GM19452 (cell line): Measurements from ENCODE around the gene DENND1A.

Experiments used
- ATAC-seq: cut with Tn5 transposase; IDR thresholded peaks from one replicate; pipeline ENCODE4 v1.9.1; 2021; ENCODE audit not compliant: unreplicated experiment

DENND1A gene

GRCh38 chr9:123660691-123661466, 269.0 kb downstream of the DENND1A start:
- no peak for ATAC-seq

DNA sequence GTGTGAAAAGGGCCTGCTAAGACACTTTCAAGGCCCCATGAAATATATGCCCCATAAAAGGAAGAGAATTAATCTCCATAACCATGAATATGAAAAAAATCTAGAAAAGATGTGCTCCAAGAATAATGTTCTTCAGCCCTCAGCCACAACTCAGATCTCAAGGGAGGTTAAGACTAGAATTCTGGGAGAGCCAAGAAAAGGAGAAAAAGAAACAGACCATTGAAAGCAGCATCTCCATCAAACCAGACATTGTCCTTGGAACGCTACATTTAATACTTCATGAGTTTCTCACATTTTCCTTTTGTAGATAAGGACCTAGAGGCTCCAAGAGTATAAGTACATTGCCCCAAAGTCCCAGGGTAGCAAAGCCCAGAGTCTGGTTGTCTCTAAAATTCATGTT, 270.6 kb downstream of the DENND1A start:
- no peak for ATAC-seq

GRCh38 chr9:123658792-123659191, 271.1 kb downstream of the DENND1A start:
- no peak for ATAC-seq

- no peak for ATAC-seq
Observed at GRCh38 chr9:123657941-123658340, 272.0 kb downstream of the DENND1A start.

GRCh38 chr9:123657099-123657498, 272.8 kb downstream of the DENND1A start:
- ATAC-seq: no peak

GRCh38 chr9:123656565-123656964, 273.4 kb downstream of the DENND1A start:
- no peak for ATAC-seq

DNA sequence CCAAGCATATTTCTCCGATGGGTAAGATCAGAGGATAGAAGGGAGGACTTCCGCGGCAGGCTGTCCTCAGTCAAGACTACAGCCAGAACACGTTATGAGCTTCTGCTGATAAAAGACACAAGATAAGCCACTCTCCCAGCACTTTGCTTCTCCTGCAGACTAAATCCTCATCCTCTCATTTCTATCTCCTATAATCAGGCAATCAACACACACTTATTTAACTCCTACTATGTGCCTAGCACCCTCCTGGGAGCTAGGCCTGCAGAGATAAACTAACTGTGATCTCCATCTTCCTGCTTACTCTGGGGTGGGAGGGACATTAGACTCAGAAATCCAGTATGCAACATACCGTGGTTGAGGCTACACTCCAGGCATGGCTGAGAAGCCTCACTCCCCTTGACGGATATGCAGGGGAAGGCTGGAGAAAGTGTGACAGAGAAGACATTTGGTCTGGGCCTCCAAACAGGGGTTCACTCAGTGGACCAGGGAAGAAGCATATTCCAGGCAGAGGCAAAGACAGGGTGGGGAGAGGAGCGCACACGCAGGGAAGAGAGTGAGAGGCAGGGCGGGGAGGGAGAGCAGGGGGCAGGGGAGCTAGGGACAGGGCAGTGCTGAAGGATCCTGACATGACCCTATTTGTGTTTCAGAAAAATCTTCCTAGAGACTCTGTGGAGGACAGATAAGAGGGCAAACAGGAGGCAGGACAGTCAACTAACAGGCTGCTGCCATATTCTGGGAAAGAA, 274.1 kb downstream of the DENND1A start:
- ATAC-seq: no peak

DNA sequence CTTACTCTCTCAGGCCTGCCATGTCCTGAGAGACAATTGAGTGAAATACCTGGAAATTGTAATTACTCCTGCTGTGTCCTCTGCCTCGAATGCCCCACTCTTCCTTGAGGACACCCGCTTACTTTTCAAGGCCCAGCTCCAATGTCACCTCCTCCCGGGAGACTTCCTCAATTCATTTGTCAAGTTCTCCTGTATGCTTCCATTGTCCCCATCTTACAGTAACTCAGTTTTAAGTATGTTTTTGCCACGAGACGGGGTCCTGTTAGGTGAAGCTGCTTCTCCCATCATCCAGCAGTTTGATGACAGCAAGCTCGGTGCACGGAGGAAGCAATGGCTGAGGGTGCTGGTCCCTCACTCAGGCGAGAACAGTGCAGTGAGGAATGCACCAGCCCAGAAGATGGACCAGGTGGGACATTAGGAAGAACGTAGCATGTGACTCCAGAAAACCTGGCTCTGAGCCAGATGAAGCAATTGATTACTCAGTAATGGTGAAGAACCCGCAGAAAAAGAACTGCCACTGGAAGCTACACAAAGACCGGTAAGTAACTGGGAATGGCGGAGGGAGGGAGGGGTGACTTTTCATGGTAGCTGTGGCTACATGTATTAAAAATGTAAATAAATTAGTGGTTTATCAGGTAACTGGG, 274.8 kb downstream of the DENND1A start:
- ATAC-seq: no peak

- no peak for ATAC-seq
Observed at GRCh38 chr9:123654218-123654993, 275.5 kb downstream of the DENND1A start.

DNA sequence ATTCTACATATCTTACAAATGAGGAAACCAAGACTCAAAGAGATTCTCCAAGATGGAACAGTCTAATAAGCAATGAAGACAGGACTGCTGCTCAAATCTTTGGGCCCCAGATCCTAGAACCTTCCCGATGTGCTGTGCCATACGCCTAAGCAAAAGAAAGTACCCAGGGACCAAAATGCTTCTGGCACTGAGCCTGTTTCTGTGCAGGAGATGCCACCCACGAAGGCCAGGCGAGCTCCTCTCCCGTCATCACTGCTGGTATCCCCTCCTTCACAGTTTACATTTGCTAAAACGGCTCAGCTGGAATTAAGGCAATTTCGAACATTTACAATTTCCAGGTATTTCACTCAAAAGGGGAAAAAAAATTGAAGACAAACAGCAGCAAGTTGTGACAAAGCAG, 277.5 kb downstream of the DENND1A start:
- ATAC-seq: no peak

DNA sequence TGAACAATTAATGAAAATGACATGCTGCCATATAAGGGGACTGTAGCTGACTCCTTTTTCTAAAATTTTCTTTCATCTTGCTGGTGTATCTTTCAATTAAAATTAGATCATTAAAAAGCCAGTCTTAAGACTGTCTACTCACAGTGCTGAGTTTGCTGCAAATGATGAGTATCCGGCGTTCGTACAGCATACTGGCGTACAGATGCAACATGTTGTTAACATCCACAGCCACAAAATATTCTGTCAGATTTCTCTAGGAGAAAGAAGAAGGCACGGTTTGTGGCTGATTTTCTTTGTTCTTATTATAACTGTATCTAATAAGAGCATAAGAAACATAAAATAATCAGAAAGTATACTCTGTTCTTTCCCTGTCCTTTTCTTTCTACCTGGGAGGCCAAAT, 278.1 kb downstream of the DENND1A start:
- no peak for ATAC-seq

DNA sequence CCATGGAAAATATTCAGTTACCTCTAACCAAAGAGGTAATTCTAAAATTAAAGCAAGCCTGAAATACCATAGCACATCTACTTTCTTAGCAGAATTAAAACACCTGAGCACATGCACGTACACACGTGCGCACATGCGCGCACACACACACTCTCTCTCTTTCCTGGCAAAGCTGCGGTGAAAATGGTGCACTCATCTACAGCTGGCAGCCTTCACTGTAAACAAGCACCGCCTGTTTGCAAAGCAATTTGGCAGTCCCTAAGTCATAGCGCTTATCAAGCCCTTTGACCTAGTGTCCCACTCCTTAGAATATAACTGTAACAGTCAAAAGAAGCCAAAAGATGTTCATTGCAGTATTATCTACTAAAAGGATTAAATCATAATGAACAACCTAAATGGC, 278.7 kb downstream of the DENND1A start:
- no peak for ATAC-seq

DNA sequence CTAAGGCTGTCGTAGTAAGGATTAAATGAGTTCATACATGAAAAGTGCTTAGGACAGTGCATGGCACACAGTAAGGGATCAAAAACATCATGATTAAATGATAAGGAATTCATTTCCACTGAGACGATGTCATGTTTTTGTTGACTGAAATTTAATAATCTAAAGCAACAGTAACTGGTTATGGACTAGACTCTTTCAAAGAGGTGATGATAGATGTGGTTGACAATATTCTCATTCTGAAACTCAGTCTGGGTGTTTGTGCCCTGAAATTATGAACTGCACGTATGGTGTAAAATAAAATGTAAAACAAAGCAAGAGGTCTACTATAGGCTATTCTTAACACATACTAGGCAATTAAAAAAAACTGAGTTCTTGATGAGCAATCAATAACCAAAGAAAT, 280.0 kb downstream of the DENND1A start:
- ATAC-seq: no peak

DNA sequence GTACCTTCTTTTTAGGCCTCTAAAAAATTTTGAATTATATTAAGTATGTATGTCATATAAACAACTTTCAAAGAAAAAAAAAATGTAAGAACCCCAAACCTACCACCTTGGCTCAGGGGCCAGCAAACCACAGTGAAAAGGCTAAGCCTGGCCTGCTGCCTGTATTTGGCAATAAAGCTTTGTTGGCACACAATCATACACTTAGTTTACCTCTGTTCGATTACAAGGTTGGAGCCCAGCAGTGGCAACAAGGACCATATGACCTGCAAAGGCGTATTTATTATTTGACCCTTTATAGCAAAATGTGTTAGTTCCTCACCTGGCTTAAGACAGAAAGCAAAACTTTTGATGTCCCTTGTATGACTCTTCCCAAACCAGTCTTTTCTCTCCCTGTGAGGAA, 282.8 kb downstream of the DENND1A start:
- no peak for ATAC-seq

- ATAC-seq: no peak
Observed at GRCh38 chr9:123645762-123646161, 284.2 kb downstream of the DENND1A start.

DNA sequence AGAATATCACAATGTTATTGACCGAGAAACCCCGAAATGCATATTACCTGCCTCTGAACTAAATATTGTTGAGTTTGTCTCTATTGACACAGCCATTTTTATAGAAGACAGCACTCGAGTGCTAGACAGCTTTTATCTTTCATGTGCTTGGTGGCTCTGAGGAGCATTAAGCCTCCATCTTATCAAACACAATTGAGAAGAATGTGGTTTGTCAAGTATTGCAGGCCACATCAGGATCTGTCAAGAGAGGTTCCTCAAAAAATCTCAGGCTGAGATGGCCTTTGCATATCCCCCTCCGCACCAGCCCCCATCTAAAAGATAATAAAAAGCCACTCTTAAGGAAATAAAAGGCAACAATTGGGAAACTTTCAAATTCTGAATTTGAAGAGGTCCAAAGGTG, 284.8 kb downstream of the DENND1A start:
- ATAC-seq: no peak

GRCh38 chr9:123643518-123643917, 286.4 kb downstream of the DENND1A start:
- ATAC-seq: no peak

DNA sequence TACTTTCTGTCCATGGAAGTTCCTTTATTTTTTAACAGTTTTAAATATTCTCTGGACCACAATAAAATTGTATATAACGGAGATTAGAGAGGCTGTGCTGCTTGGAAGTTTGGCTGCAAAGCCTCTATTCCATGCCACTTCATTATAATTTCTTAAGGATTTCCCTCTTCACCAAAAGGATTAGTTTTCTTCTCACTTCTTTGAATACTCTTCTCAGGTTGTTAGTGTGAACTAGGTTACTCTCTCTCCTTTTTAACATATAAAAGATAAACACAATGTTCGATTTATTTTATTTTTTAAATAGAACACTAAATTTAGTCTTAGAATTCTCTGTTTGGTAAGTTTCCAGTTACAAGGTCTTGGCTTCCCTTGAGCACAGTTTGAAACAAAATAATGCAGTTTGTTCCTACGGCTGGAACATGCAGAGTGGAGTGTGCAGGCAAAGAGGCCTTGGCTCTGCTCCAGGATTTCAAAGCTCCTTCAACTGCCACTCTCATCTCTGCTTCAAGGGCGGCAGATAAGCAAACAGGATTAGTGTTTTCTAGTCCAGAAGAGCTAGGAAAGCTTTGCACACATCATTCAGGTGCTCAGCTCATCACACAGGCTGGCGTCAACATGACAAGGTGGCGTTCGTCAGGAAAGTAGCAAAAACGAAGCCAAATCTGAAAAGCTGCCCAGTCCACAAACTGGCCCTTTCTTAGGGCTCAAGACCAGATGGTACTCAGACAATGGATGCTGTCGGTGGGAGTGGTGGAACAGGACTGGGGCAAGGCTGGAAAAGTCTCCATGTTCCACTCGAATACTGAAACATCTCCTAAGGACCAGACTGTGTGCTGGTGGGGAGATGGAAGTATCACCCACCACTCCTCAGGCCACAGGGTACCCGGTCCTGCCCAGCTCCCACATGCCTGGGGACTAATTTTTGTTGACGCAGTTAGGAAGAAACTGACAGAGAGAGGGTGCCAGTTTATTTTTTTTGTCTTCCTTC, 287.3 kb downstream of the DENND1A start:
- no peak for ATAC-seq

GRCh38 chr9:123640792-123641222, 289.1 kb downstream of the DENND1A start:
- no peak for ATAC-seq

DNA sequence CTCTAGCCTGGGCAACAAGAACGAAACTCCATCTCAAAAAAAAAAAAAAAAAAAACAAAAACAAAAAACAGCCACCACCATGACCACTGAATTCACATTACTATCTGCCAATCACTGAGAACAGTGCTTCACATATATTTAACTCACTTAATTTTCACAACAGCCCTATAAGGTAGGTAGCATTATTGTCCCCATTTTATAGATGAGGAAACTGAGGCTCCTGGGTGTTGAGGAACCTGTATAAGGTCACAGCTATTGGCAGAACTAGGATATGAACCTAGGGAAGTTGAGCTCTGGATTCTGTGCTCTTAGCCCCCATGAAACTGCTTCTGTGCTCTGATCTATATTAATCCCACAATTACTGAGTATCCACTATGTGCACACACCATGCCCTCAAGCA, 290.2 kb downstream of the DENND1A start:
- ATAC-seq: no peak
